ENCODE results near the gene ALDH16A1. TPM values are rescaled to one million over a fixed set of nuclear protein-coding genes. Genes with fewer than 3 reads are reported as not detected.
A peak's percentile ranks its signal among the peaks of the same experiment; 100 is the strongest.

Gene ALDH16A1
- total and polyA plus RNA-seq, 2 donors (not counting 3 experiments of a cell fraction or from before 2014, with no cell fraction given), result 27.6 to 33.2 TPM

DNA sequence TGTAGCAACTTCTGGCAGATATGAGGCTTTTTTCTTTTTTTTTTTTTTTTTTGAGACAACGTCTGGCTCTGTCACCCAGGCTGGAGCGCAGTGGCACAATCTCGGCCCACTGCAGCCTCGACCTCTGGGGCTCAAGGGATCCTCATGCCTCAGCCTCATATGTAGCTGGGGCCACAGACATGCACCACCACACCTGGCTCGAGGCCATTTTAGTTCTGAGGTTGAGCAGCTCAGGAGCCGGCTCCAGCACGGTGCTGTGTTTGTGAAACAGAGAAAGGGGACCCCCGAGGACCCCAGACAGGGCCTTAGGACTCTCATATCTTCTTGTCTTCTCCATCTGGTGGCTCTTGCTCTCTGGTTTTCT is 17.6 kb downstream of the ALDH16A1 start:
- intact Hi-C loops (cut with micrococcal nuclease), result no loop called here
- FAIRE-seq, result no peak
- TSS peak; percentile 47 for BruUV-seq (replicated peaks)
- H3K4me1 ChIP-seq (ENCODE audit: control insufficient read depth, extremely low read depth, insufficient read depth, low read length), result peaks cover 6% of the 10 kb centered on the region
- no peaks in the 10 kb centered on the region for H3K27me3 ChIP-seq (ENCODE audit: control insufficient read depth in 2 of 2, insufficient read depth in 2 of 2, low read length in 2 of 2)
- CTCF ChIA-PET, result no interaction called here
- POLR2A ChIA-PET, result no interaction called here
- H3K36me3 ChIP-seq (ENCODE audit: control insufficient read depth in 2 of 2, extremely low read depth in 1 of 2, insufficient read depth in 2 of 2, low read length in 2 of 2), result peaks cover 0 to 8% of the 10 kb centered on the region in 2 experiments
- H3K4me2 ChIP-seq (ENCODE audit: insufficient read depth, low read length), result no peak overlapping the region
- TF ChIP-seq MYC (IDR thresholded peaks at IDR 0.05; ENCODE audit: low read depth, low read length) (no peak), POLR2A (IDR thresholded peaks at IDR 0.05; ENCODE audit: low read depth, low read length) (no peak), FOS (IDR thresholded peaks at IDR 0.05; ENCODE audit: borderline replicate concordance, insufficient read depth, low read length) (no peak), JUN (IDR thresholded peaks at IDR 0.05; ENCODE audit: borderline replicate concordance, insufficient read depth, insufficient read length, low read depth) (no peak), GATA2 (IDR thresholded peaks at IDR 0.05; ENCODE audit: insufficient read depth, insufficient read length, low read depth, low read length) (no peak), MAX (IDR thresholded peaks at IDR 0.05; ENCODE audit: insufficient read depth, insufficient read length) (no peak), POLR2AphosphoS5 (IDR thresholded peaks at IDR 0.05; ENCODE audit: insufficient read depth, low read depth, low read length) (no peak), EZH2 (IDR thresholded peaks at IDR 0.05; ENCODE audit: borderline replicate concordance, low read depth, low read length, severe bottlenecking) (no peak)
- TF ChIP-seq, protein P1, sequence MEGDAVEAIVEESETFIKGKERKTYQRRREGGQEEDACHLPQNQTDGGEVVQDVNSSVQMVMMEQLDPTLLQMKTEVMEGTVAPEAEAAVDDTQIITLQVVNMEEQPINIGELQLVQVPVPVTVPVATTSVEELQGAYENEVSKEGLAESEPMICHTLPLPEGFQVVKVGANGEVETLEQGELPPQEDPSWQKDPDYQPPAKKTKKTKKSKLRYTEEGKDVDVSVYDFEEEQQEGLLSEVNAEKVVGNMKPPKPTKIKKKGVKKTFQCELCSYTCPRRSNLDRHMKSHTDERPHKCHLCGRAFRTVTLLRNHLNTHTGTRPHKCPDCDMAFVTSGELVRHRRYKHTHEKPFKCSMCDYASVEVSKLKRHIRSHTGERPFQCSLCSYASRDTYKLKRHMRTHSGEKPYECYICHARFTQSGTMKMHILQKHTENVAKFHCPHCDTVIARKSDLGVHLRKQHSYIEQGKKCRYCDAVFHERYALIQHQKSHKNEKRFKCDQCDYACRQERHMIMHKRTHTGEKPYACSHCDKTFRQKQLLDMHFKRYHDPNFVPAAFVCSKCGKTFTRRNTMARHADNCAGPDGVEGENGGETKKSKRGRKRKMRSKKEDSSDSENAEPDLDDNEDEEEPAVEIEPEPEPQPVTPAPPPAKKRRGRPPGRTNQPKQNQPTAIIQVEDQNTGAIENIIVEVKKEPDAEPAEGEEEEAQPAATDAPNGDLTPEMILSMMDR (IDR thresholded peaks at IDR 0.05; ENCODE audit: extremely low read depth in 1 of 2, insufficient read depth in 1 of 2, low read depth in 1 of 2, low read length in 2 of 2), result no peak
- H3K9me3 ChIP-seq (replicated peaks; ENCODE audit: control insufficient read depth, insufficient read depth, low read length), result no peaks in the 10 kb centered on the region
- no peaks in the 10 kb centered on the region for H3K79me2 ChIP-seq (ENCODE audit: control insufficient read depth, insufficient read depth, low read length)
- no peak overlapping the region for H2AFZ ChIP-seq (ENCODE audit: low read depth, low read length)
- no peak for DNase-seq (ENCODE audit: low read depth, low spot score)
- H3K9me1 ChIP-seq (replicated peaks; ENCODE audit: control insufficient read depth, extremely low read depth, insufficient read depth, low read length), result no peaks in the 10 kb centered on the region
- dilution Hi-C loops (cut with MboI; ENCODE audit: extremely low pct_ligation_motif_present, low sequenced_read_pairs), result no loop called here
- no peak overlapping the region for H3K4me3 ChIP-seq (replicated peaks in 1 of 3; ENCODE audit: insufficient read depth in 1 of 3, low read depth in 1 of 3, low read length in 3 of 3)
- no peaks in the 10 kb centered on the region for H4K20me1 ChIP-seq (replicated peaks; ENCODE audit: control insufficient read depth, extremely low read depth, insufficient read depth, low read length)
- H3K9ac ChIP-seq (replicated peaks; ENCODE audit: extremely low read depth, insufficient read depth, low read length), result no peak overlapping the region
- H3K27ac ChIP-seq (ENCODE audit: insufficient read depth, low read depth, low read length), result no peak overlapping the region
